Hindlimb muscle (tissue), 1 donor: ENCODE measurements around the gene GDPD2. TPM values are rescaled to one million over a fixed set of nuclear protein-coding genes. Genes with fewer than 3 reads are reported as not detected.

Source experiments
- DNase-seq: peaks from one replicate; pipeline ENCODE4 v3.0.0-alpha.2; 2013
- polyA plus RNA-seq: library from polyadenylated mRNA; unstranded; fragments of 120-200 nt; gene quantifications from one replicate; pipeline ENCODE4 v1.2.1, GENCODE V29; 2013; ENCODE audit not compliant: insufficient read length

Gene GDPD2
- polyA plus RNA-seq, 1 donor = 0.35 TPM

DNA sequence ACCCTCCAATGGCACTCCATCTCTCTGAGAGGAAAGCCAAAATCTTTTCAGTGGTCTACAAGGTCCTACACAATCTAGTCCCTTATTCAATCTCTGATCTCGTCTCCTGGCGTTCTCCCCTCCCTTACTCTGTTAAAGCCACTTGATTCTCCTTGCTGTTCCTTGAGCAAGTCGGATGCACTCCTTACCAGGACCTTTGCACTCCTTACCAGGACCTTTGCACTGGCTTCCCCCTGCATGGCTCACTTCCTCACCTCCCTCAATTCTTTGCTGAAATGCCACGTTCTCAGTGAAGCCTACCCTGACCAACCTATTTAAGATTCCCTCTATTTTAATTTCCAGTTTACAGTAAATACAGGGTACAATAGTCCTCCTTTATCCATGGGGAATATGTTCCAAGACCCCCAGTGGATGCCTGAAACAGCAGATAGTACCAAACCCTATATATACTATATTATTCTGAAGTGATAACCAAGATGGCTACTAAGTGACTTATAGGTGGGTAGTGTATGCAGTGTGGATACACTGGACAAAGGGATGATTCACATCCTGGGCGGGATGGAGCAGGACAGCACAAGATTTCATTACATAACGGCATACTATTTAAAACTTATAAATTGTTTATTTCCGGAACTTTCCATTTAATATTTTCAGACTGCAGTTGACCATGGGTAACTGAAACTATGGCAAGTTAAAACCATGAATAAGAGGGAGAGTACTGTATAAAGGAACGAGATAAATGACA is 15.0 kb downstream of the GDPD2 start:
- DNase-seq = no peak

DNA sequence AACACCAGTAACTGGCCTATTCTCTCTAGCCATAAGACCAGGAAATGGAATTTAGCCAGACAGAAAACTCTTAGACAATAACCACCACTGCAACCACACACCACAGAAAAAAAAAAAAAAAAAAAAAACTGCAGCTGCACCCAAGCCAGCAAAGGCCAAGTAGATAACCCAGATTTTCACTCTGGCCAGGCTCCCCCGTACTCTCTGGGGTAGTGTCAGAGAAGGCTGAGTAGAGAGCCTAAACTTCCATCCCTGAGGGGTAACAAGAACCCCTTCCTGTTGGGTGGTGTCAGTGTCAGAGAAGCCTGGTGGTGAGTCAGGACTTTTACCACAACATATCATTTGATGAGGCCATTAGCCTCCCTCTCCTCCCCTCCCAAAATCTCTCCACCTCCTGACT is 15.9 kb downstream of the GDPD2 start:
- no peak for DNase-seq

DNA sequence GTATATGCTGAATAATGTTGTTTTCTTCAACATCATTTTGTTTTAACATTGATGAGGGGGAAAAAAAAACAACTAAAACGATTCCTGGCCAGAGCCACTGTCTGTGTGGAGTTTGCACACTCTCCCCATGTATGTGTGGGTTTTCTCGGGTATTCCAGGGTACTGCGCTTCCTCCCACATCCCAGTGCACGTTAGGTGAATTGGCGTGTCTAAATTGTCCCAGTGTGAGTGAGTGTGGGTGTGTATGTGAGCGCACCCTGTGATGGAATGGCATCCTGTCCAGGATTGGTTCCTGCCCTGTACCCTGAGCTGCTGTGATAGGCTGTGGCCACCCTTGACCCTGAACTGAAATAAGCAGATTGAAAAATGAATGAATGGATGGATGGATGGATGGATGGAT is 19.1 kb downstream of the GDPD2 start:
- DNase-seq = no peak

DNA sequence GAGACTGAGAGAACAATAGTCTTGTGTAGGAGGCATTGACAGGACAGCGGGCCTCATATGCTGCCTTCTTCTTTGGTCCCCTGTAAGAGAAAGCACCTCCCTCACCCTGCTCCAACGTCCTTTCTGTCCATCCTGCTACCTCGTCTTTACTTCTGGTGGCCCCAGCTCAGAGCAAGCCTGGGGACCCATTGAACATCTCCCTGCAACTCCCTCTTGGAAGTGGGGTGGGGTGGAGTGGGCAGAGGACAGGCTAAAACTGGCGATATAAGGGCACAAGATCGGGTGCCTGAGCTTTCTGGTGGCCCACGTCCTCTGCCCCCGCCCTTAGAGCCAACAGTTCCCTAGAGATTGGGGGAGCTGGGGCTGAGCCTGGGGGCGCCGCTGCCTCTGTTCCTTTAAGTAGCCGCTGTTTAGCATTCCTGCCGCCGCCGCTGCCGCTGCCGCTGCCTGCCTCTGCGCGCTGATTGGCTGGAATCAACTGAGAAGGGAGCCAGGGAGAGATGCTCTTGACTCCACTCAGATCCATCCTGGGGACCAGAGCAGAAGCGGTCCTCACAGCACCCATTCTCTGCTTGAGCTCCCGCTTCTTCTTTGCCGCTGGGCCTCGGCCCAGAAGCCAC is 21.3 kb downstream of the GDPD2 start, which contains the start of gene DLG3:
Gene DLG3, plus strand, starts transcription at position 510 of the 620 bp plus-strand sequence. CDS start 367 bp downstream, outside the sequence.
- no peak for DNase-seq

DNA sequence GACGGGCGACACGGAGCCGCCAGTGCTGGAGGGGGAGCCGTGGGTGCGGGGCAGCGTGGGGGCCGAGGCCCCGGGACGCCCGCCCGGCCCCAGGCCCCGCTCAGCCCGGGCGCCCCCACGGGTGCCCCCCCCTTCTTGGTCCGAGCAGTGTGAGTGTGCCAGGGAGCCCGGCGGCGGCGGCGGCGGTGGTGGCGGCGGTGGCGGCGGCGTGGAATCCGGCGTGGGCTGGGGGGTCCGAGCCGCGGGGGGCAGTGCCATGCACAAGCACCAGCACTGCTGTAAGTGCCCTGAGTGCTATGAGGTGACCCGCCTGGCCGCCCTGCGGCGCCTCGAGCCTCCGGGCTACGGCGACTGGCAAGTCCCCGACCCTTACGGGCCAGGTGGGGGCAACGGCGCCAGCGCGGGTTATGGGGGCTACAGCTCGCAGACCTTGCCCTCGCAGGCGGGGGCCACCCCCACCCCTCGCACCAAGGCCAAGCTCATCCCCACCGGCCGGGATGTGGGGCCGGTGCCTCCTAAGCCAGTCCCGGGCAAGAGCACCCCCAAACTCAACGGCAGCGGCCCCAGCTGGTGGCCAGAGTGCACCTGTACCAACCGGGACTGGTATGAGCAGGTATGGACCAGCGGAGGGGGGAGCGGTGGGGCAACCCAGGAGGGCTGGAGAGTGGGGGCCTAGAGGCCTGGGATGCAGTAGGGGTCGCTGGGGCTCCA is 22.0 kb downstream of the GDPD2 start:
- DNase-seq = no peak

DNA sequence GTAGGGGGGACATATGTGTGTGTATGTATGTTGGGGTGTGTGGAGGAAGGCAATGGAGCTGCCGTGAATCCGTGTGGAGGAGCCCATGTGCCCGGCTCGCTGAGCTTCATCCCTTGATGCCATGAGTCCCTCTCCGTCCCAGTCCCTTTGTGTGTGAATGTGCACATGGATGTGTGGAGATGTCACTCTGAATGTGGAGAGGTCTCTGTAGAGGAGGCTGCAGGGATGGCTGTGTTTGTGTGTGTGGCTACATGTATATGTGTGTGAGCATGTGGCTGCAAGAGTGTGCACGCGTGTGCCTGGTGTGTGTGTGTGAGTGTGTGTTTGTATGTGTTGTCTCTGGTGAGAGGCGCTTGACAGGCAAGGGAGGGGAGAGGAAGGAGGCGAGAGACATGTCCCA is 22.8 kb downstream of the GDPD2 start:
- no peak for DNase-seq

DNA sequence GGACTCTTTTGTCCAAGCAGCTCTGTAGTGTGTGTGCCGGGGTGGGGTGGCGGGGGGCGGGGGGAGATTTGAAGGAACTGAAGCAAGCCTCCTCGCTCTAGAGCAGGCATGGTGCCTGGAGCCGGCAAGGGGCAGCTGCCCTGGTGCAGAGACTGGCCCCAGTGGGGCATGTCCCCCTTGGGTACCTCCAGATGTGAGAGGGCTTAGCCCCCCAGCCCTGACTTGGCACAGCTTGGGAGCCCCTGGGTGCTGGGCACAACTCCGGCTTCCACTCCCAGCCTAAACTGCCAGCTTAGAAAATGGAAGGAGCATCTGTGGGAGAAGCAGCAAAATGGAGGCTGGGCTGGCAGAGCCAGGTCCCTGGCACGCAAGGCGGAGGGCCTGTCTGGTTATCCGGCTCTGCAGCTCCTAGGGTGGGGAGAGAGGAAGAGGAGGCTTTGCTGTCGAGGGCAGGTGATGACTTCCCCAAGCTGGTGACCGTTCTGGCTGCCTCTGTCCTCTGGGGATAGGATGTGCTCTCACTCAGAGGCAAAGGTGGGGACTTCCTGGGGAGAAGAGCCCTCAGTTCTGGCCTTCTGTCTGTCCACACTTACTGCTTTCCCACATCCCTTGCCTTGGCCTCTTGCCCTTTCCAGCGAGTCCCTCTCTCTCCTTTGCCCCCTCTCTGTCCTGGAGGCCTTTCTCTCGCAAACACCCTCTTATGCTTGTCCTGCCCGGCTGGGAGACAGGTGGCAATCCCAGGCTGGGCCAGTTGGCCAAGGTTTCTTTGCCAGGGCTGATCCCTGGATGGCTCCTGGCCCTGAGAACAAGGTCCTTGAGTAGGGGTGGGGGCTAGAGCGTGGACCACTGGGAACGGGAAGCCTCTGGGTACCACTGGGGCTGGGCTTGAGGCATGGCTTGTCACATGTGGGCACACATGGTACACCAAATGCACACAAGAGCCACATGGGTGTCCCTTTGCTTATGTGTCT is 23.6 kb downstream of the GDPD2 start:
- no peak for DNase-seq

DNA sequence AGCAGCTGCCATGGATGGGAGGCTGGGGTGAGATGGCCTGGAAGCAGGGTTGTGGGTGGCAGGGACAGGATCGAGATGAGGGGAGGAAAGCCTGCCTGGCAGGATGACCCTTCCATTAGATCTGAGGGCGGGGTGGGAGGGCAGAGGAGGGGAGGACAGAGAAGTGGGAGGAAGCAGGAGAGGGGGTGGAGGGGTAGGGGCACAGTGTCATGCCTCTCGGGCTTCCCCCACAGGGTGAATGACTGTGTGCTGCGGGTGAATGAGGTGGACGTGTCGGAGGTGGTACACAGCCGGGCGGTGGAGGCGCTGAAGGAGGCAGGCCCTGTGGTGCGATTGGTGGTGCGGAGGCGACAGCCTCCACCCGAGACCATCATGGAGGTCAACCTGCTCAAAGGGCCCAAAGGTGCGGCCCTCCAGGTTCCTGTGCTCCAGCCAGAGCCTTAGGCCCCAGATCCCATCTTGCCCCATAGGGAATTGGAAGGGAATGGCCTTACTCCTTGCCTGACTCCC is 26.4 kb downstream of the GDPD2 start:
- no peak for DNase-seq

DNA sequence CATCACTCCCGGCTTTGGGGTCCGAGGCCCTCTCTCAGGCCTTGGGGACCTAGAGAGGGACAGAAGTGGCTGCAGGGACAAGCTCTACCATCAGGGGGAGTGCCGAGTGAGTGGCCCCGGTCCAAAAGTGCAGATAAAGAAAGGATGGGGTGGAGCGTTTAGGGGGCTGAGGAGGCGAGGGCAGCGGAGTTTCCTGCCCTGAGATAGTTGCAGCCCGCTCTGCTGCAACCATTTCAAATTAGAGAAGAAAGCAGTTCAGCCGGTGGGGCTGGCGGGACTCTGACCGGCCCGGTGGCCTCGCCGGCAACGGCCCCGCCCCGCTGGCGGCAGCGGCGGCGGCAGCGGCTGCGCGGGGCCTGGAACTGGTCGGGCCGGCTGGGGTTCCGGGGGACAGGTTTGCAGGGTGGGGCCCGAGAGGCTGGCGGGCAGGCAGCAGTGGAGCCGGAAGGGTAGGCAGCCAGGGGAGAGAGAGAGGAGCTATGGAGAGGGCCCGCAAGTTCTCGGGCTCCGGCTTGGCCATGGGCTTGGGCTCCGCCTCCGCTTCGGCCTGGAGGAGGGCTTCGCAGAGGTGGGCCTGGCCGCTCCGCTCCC is 29.1 kb downstream of the GDPD2 start:
- DNase-seq = no peak

DNA sequence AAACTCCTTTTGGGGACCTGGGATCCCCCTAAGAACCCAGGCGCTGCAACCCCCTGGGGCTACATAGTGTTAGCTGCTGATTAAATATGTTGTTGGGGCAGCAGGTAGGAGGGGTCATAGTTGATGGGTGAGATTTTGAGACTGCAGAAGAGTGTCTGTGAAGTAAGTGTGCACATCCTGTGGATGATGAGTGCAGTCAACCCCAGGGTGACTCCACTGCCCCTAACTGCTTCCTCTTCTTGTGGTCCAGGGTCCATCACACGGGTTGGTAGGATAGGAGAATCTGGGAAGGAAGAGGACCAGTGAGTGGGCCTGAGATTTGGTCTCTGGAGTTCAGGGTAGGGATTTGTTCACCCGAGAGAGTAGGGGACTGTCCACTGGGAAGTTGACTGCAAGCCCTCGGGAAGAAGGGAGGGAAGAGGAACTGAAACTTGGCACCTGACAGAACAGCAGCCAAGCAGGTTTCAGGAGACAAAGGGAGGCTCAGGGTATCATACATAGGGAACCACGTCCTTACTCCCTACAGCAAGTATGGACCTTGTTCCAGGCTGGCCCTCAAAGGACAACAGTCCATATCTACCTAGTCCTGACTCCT is 30.0 kb downstream of the GDPD2 start:
- DNase-seq = no peak

DNA sequence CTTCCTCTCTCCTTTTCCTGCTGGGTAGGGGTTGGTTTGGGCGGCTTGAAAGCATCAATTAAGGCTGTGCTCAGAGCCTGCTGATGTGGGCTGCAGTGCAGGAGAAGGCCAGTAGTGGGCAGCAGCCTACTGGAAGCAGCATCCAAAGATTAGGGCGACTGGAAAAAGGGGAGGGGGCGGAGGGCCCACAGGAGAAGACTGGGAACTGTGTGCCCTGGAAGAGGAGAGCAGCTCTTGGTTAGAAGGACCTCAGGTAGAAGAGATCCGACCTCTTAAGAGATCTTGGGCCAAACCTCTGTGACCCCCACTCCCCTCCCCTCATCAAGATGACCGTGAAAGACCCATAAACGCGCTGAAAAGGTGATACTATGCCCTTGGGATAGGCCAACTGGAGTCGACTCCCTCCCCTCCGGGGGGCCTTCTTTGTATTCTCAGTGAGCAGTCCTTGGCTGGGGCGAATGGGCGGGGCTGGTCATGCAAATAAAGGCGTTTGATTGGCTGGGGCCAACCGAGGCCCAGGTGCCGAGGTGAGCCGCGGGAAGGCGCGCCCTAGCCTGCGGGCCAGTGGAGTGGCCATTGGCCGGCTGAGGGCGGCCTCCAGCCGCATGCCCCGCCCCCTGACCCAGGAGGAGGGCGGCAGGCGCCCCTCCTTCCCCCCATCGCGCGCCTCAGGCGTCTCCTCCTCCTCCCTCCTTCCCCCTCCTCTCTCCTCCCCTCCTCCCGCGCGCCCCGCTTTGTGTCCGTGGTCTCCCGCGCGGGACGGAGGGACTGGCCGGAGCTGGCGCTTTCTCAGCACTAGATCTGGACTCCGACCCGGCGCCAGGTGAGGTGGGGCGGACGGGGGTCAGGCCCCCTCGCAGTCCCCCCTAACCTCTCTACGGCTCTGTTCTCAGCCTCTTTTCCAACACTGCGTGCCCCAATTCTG is 31.6 kb downstream of the GDPD2 start:
- DNase-seq = peak; percentile 64

DNA sequence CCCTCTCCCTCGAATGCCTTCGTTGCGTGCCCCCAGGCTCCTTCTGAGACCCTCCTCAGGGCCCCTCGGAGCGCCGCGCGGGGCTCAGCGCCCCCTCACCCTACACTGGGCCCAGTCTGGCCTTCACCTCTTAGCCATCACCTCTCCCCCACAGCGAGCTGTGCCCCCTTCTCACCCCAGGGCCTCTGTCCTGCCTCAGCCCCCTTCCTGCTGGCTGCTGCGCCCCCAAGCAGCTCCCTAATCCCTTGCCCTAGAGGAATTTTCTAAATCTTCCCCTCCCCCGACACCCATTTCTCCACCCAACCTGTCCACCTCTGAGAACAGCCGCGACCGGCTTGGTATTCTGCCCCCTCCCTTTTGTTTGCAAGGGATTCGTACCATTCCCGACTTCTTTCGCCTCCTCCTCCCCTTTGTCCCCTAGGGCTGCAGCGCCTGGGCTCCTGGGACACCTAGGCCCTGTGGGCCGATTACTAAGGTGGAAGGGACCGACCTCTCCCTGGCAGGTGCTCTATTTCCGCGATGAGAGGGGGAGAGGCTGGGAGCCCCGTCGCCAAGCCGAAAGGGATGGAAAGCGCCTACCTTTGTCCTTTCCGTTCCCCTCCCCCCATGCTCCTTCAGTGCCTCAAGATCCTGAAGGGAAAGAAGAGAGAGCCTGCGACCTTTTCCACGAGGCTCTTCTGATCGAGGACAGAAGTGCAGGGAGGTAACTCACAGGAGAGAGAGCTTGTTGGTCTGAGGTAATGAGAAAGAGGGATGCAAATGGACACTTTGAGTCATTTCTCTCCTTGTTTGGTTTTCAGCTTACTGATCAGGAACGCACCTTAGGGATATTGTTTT is 32.5 kb downstream of the GDPD2 start:
- DNase-seq = no peak

DNA sequence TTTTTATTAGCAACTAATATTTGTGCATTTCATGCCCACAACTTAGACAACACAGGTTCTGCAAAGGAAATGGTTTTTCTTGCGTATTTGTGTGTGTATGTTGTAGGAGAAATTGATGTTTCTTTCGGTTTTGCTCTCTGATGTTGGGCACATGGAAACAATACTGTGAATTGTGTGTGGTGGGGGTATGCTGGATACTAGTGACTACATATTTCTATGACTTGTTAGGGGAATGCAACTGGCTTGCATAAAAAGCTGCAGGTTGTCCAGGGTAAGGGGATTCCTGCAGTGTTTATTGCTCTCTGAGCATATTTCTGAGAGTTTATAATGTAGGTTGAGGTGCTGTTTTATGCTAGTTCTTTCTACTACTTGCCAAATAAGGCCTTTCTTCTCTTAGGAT is 33.1 kb downstream of the GDPD2 start:
- DNase-seq = no peak

DNA sequence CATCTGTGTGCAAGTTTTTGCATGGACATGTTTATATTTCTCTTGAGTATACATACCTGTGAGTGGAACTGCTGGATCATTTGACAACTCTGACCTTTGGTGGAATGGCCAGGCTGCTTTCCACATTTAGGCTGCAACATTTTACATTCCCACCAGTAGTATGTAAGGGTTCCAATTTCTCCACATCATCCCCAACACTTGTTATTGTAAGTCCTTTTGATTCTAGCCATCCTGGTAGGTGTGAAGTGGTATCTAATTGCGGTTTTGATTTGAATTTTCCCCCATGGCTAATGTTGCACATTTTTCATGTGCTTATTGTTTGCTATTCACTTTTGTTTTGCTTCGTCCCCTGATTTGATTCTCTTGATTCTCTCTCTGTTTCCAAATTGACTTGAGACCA is 37.9 kb downstream of the GDPD2 start:
- no peak for DNase-seq

DNA sequence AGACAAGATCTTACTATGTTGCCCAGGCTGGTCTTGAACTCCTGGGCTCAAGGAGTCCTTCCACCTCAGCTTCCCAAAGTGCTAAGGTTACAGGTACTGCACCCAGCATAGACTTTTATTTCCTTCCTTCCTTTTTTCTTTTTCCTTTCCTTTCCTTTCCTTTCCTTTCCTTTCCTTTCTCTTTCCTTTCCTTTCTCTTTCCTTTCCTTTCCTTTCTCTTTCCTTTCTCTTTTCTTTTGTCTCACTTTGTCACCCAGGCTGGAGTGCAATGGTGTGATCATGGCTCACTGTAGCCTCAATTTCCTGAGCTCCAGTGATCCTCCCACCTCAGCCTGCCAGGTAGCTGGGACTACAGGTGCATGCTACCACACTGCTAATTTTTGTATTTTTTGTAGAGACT is 40.9 kb downstream of the GDPD2 start:
- no peak for DNase-seq

DNA sequence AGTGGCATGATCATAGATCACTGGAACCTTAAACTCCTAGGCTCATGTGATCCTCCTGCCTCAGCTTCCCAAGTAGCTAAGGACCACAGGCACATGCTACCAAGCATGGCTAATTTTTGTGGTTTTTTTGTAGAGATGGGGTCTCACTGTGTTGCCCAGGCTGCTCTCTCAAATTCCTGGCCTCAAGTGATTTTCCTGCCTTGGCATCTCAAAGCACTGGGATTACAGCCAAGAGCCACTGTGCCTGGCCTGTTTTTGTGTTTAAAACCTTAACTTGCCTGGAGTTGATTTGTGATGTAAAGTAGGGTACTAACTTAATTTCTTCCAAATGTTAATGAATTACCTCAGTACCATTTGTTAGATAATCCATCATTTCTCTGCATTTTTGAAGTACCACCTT is 43.9 kb downstream of the GDPD2 start:
- no peak for DNase-seq

DNA sequence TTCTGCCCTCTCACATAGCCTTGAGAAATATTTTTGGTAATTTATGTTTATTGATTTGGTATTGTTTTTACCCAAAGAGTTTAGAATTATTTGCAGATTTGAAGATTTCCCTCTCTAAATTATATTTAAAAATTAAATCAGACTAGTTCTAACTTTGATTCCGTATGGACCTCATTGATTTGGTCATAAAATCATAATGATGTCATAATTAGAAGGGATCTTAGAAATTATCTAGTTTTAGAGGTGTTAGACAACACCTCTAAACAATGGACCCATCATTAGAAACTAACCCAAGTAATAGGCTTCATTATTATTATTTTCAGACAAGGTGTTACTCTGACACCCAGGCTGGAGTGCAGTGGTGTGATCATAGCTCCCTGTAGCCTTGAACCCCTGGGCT is 45.6 kb downstream of the GDPD2 start:
- DNase-seq = no peak

DNA sequence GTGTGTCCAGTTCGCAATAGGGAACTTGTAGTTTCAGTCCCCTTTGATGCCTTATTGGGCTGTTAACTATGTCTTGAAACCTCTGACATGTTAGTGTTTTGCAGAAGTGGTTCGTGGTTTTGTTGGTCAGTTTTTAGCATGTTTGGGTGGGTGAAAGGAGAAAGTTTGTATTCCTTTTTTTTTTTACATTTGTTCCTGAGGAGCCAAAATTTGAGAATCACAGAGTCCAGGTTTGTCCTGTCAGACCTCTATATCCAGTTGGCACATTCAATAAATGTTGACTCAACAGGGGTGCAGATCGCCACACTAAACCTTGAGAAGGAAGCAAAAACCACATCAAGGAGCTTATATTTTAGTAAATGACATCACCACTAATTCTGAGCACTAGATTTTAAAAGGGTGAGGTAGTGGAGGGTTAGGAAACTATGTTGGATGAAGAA is 47.8 kb downstream of the GDPD2 start:
- no peak for DNase-seq
